Measurements from ENCODE around the gene ACOXL. TPM values are rescaled to one million over a fixed set of nuclear protein-coding genes. Genes with fewer than 3 reads are reported as not detected.

Gene ACOXL
- polyA plus RNA-seq, 3 donors, result 0.35 TPM; not detected in 2

DNA sequence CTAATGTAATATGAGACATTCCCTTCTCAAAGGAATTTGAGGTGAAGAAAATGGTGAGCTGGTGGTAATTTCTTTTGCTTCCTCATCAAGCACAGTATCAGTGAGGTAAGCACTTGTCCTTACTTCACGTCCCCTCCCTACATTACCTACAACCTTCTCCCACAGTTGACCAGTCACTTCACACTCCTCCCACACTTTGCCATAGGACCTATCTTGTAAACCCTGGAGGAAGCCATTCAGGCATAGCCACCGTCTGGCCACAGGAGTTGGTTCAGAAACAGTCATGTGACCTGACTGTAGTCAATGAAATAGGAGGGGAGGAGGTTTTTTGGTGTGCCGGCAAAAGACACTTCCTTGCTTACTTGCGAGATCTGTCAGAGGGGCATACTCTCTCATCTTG is 12.1 kb downstream of the ACOXL start:
- no peaks in the 10 kb centered on the region for H4K20me1 ChIP-seq (ENCODE audit: insufficient read depth, low read length)
- Mint-ChIP-seq H3K9me3 (peaks cover 0 to 2% (median 0%) of the 10 kb centered on the region in 7 donors), H3K4me3 (no peak overlapping the region), H3K27ac (peak overlapping the region in 1 of 7 donors; percentile 15), H3K36me3 (no peaks in the 10 kb centered on the region), H3K4me1 (peaks cover 8% of the 10 kb centered on the region), H3K27me3 (ENCODE audit: low read depth in 3 of 3) (peaks cover 27 to 33% (median 29%) of the 10 kb centered on the region in 3 donors)
- H3K27me3 ChIP-seq (ENCODE audit: control insufficient read depth in 2 of 2, insufficient read depth in 2 of 2, low read length in 2 of 2), result peaks cover 11 to 19% of the 10 kb centered on the region in 2 donors
- WGBS (ENCODE audit: insufficient coverage), result 100% methylated on average over 1 of the region's 4 CpGs
- no peak overlapping the region for H3K4me2 ChIP-seq (replicated peaks; ENCODE audit: extremely low read depth, low read length, poor library complexity, severe bottlenecking)
- TF ChIP-seq, protein P1, sequence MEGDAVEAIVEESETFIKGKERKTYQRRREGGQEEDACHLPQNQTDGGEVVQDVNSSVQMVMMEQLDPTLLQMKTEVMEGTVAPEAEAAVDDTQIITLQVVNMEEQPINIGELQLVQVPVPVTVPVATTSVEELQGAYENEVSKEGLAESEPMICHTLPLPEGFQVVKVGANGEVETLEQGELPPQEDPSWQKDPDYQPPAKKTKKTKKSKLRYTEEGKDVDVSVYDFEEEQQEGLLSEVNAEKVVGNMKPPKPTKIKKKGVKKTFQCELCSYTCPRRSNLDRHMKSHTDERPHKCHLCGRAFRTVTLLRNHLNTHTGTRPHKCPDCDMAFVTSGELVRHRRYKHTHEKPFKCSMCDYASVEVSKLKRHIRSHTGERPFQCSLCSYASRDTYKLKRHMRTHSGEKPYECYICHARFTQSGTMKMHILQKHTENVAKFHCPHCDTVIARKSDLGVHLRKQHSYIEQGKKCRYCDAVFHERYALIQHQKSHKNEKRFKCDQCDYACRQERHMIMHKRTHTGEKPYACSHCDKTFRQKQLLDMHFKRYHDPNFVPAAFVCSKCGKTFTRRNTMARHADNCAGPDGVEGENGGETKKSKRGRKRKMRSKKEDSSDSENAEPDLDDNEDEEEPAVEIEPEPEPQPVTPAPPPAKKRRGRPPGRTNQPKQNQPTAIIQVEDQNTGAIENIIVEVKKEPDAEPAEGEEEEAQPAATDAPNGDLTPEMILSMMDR (IDR thresholded peaks at IDR 0.05), result no peak
- H2AFZ ChIP-seq (ENCODE audit: insufficient read depth, low read depth, low read length, poor library complexity, severe bottlenecking), result no peak overlapping the region
- no peaks in the 10 kb centered on the region for H3K9me3 ChIP-seq (replicated peaks in 1 of 2; ENCODE audit: control insufficient read depth in 1 of 2, insufficient read depth in 1 of 2, low read length in 2 of 2)
- intact Hi-C loops (cut with micrococcal nuclease), result no loop called here
- H3K79me2 ChIP-seq (ENCODE audit: insufficient read depth, low read length), result no peaks in the 10 kb centered on the region
- H3K4me3 ChIP-seq (replicated peaks in 1 of 3; ENCODE audit: low read depth in 2 of 3, low read length in 3 of 3), result no peak overlapping the region
- H3K4me1 ChIP-seq (ENCODE audit: control insufficient read depth in 1 of 2, insufficient read depth in 2 of 2, low read length in 2 of 2), result no peaks in the 10 kb centered on the region
- H3K36me3 ChIP-seq (replicated peaks in 1 of 2; ENCODE audit: control insufficient read depth in 1 of 2, insufficient read depth in 2 of 2, low read length in 2 of 2), result no peaks in the 10 kb centered on the region
- H3K27ac ChIP-seq (ENCODE audit: low read depth in 1 of 2, low read length in 2 of 2), result no peak overlapping the region
- no peak overlapping the region for H3K9ac ChIP-seq (ENCODE audit: insufficient read depth, low read length, poor library complexity, severe bottlenecking)
- DNase-seq, result no peak

DNA sequence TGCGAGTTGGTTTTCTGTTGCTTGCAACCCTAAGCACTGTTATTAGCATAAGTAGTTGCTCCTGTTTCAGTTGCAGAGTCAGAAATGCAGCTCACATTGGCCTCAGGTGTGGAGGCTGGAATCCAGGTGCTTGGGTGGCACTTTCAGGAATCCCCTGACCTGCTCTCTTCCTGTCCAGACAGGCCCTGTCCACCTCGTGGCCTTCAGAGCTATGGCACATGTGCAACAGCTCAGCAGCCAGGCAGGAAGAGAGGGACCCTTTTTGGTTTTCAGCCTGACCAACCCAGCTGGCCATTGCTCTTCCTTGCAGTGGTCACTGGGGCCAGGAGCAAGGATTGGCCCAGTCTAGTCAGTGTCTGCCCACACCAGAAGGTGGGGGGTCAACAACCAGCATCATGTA is 12.7 kb downstream of the ACOXL start:
- Mint-ChIP-seq H3K9me3 (peaks cover 0 to 2% (median 0%) of the 10 kb centered on the region in 7 donors), H3K27ac (no peak overlapping the region), H3K4me1 (peaks cover 8% of the 10 kb centered on the region), H3K4me3 (no peak overlapping the region), H3K27me3 (ENCODE audit: low read depth in 3 of 3) (peaks cover 30 to 38% (median 30%) of the 10 kb centered on the region in 3 donors), H3K36me3 (no peaks in the 10 kb centered on the region)
- TF ChIP-seq, protein P1 (IDR thresholded peaks at IDR 0.05), result no peak
- no peaks in the 10 kb centered on the region for H3K9me3 ChIP-seq (replicated peaks in 1 of 2; ENCODE audit: control insufficient read depth in 1 of 2, insufficient read depth in 1 of 2, low read length in 2 of 2)
- H3K79me2 ChIP-seq (ENCODE audit: insufficient read depth, low read length), result no peaks in the 10 kb centered on the region
- H3K27me3 ChIP-seq (ENCODE audit: control insufficient read depth in 2 of 2, insufficient read depth in 2 of 2, low read length in 2 of 2), result peaks cover 11 to 24% of the 10 kb centered on the region in 2 donors
- no peaks in the 10 kb centered on the region for H4K20me1 ChIP-seq (ENCODE audit: insufficient read depth, low read length)
- intact Hi-C loops (cut with micrococcal nuclease), result no loop called here
- no peak overlapping the region for H3K27ac ChIP-seq (ENCODE audit: low read depth in 1 of 2, low read length in 2 of 2)
- H3K9ac ChIP-seq (ENCODE audit: insufficient read depth, low read length, poor library complexity, severe bottlenecking), result no peak overlapping the region
- H3K4me1 ChIP-seq (ENCODE audit: control insufficient read depth in 1 of 2, insufficient read depth in 2 of 2, low read length in 2 of 2), result no peaks in the 10 kb centered on the region
- no peak overlapping the region for H3K4me2 ChIP-seq (replicated peaks; ENCODE audit: extremely low read depth, low read length, poor library complexity, severe bottlenecking)
- WGBS (ENCODE audit: insufficient coverage), result 96% methylated on average over 2 of the region's 2 CpGs
- no peak overlapping the region for H3K4me3 ChIP-seq (replicated peaks in 1 of 3; ENCODE audit: low read depth in 2 of 3, low read length in 3 of 3)
- H2AFZ ChIP-seq (ENCODE audit: insufficient read depth, low read depth, low read length, poor library complexity, severe bottlenecking), result no peak overlapping the region
- DNase-seq, result no peak
- H3K36me3 ChIP-seq (replicated peaks in 1 of 2; ENCODE audit: control insufficient read depth in 1 of 2, insufficient read depth in 2 of 2, low read length in 2 of 2), result no peaks in the 10 kb centered on the region
